GM23248 (cell line): ENCODE data around the gene MBOAT1. TPM values are rescaled to one million over a fixed set of nuclear protein-coding genes. Genes with fewer than 3 reads are reported as not detected.

ENCODE experiments used
- DNase-seq: peaks from one replicate; pipeline ENCODE4 v3.0.0-alpha.2; 2015
- H2AFZ ChIP-seq: fragments of 200-600 bp; sonication (generic); 2 replicates; pipeline ENCODE4 v1.6.1; 2016; ENCODE audit warnings: antibody characterized with exemption
- H3F3A ChIP-seq: fragments of 200-600 bp; sonication (generic); 2 replicates; pipeline ENCODE4 v1.6.1; 2016; ENCODE audit warnings: mild to moderate bottlenecking, antibody characterized with exemption, mixed run types; ENCODE audit not compliant: insufficient read depth
- H3K27ac ChIP-seq: fragments of 200-600 bp; sonication (generic); 2 replicates; pipeline ENCODE4 v1.5.1; 2016; ENCODE audit warnings: mild to moderate bottlenecking
- H3K27me3 ChIP-seq: fragments of 200-600 bp; sonication (generic); replicated peaks from 2 replicates; pipeline ENCODE4 v1.6.1; 2016; ENCODE audit warnings: mild to moderate bottlenecking; ENCODE audit not compliant: insufficient read depth
- H3K36me3 ChIP-seq: fragments of 200-600 bp; sonication (generic); 2 replicates; pipeline ENCODE4 v1.6.1; 2016; ENCODE audit warnings: low read depth, mild to moderate bottlenecking
- H3K4me1 ChIP-seq: fragments of 200-600 bp; sonication (generic); 2 replicates; pipeline ENCODE4 v1.6.1; 2016; ENCODE audit warnings: mild to moderate bottlenecking; ENCODE audit not compliant: insufficient read depth
- H3K4me2 ChIP-seq: fragments of 200-600 bp; sonication (generic); one replicate; pipeline ENCODE4 v1.6.1; 2016; ENCODE audit warnings: mild to moderate bottlenecking; ENCODE audit not compliant: unreplicated experiment
- H3K4me3 ChIP-seq: fragments of 200-600 bp; sonication (generic); 2 replicates; pipeline ENCODE4 v1.5.1; 2016; ENCODE audit warnings: mild to moderate bottlenecking
- H3K79me2 ChIP-seq: fragments of 200-600 bp; sonication (generic); 2 replicates; pipeline ENCODE4 v1.6.1; 2016; ENCODE audit warnings: mild to moderate bottlenecking; ENCODE audit not compliant: insufficient read depth
- H3K9ac ChIP-seq: fragments of 200-600 bp; sonication (generic); 2 replicates; pipeline ENCODE4 v1.6.1; 2016; ENCODE audit warnings: mild to moderate bottlenecking
- H3K9me2 ChIP-seq: fragments of 200-600 bp; sonication (generic); 2 replicates; pipeline ENCODE4 v1.6.1; 2016; ENCODE audit warnings: mixed run types, mild to moderate bottlenecking, moderate library complexity; ENCODE audit not compliant: insufficient read depth
- H3K9me3 ChIP-seq: fragments of 200-600 bp; sonication (generic); one replicate; pipeline ENCODE4 v1.6.1; 2017; ENCODE audit warnings: low read depth
- H4K20me1 ChIP-seq: fragments of 200-600 bp; sonication (generic); 2 replicates; pipeline ENCODE4 v1.6.0; 2016; ENCODE audit not compliant: insufficient read depth
- EZH2 ChIP-seq: fragments of 200-600 bp; sonication (generic); IDR thresholded peaks from 2 replicates; pipeline ENCODE4 v1.6.1; 2018; ENCODE audit warnings: antibody characterized with exemption, mild to moderate bottlenecking; ENCODE audit not compliant: insufficient read depth, poor library complexity, severe bottlenecking
- EZH2phosphoT487 ChIP-seq: fragments of 200-600 bp; sonication (generic); IDR thresholded peaks from 2 replicates; pipeline ENCODE4 v1.6.1; 2018; ENCODE audit warnings: antibody characterized with exemption, moderate library complexity, mild to moderate bottlenecking, low read depth; ENCODE audit not compliant: insufficient read depth
- WGBS, 2 experiments: methylation state at CpG; one replicate each; pipeline ENCODE4 v1.1.6; 2015 to 2017; ENCODE audit warnings: low lambda C conversion rate in 2 of 2, low coverage in 1 of 2; ENCODE audit errors: missing lambda C conversion rate in 2 of 2; 5-methylcytosine and 5-hydroxymethylcytosine counted together
- in situ Hi-C: fragments of 300-500 bp; cut with MboI; formaldehyde crosslinking; loops from 2 replicates; pipeline ENCODE4 v1.15.0; 2020
- polyA plus RNA-seq: library from polyadenylated mRNA; unstranded; fragments of >200 nt; fragmentation: Nextera tagmentation; extraction: Ambion mirVana; gene quantifications from 2 replicates; pipeline ENCODE4 v1.2.1, GENCODE V29; 2016
- total RNA-seq: library from RNA; depleted of rRNA; stranded (reverse); fragments of >200 nt; shearing (Covaris generic); gene quantifications from 2 replicates; pipeline ENCODE4 v1.2.3, GENCODE V29; 2014; rRNA removed

The MBOAT1 gene, protein sequence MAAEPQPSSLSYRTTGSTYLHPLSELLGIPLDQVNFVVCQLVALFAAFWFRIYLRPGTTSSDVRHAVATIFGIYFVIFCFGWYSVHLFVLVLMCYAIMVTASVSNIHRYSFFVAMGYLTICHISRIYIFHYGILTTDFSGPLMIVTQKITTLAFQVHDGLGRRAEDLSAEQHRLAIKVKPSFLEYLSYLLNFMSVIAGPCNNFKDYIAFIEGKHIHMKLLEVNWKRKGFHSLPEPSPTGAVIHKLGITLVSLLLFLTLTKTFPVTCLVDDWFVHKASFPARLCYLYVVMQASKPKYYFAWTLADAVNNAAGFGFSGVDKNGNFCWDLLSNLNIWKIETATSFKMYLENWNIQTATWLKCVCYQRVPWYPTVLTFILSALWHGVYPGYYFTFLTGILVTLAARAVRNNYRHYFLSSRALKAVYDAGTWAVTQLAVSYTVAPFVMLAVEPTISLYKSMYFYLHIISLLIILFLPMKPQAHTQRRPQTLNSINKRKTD
- total RNA-seq = 4.0 and 7.0 TPM in 2 replicates
- polyA plus RNA-seq = 1.7 and 1.8 TPM in 2 replicates

DNA sequence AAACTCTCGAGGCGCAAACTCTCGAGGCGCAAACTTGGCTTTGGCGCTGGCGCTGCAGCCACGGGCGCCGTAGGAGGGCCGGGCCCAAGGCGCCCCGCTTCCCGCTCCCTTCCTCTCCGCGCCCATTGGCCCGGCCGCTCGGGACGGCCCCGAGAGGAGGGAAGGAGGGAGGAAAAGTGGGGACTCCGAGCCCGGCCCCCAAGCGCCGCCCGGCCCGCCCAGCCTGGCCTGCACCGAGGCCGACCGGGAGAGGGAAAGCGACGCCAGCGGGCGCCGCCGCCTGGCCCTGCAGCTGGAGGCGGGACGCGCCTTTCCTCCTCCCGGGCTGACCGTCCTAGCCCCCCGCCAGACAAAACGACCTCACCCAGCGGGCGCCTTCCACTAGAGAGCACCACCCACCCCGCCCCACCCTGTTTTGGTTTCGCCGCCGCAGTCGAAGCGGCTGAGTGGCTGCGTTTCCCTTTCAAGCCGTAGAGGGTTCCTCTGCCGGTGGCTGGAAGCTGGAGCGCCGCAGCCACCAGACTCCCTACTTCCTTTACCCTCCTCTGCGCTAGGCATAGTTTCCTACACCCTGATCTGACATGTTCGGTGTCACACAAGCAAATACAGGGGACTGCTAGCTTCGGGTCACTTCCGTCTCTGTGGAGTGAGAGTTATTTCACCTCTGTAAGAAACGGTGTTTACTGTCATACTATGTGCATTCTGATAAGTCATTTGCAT lies at the start of gene MBOAT1:
TSS of gene MBOAT1 (minus strand) at position 78 of the 720 bp plus-strand sequence. CDS start 235 bp downstream, outside the sequence.
- TF ChIP-seq EZH2 (no peak), EZH2phosphoT487 (no peak)
- Histone ChIP-seq H3K79me2 (0 out of 2 replicates have a peak, but pooled peaks cover 3% of the 10 kb centered on the region), H3K27me3 (no peaks in the 10 kb centered on the region), H3F3A (peaks cover 18% of the 10 kb centered on the region), H2AFZ (peak within 1 kb of the TSS; percentile 91), H3K27ac (peak within 1 kb of the TSS; percentile 68), H3K36me3 (no peaks in the 10 kb centered on the region), H3K4me3 (peak within 1 kb of the TSS; percentile 89), H3K9me2 (no peaks in the 10 kb centered on the region), H4K20me1 (no peaks in the 10 kb centered on the region), H3K4me2 (peak within 1 kb of the TSS; percentile 81), H3K9me3 (no peaks in the 10 kb centered on the region), H3K4me1 (peaks cover 16% of the 10 kb centered on the region; the same call in 1 of the 2 replicates), H3K9ac (peak within 1 kb of the TSS; percentile 80)
- in situ Hi-C loops = no loop called here
- DNase-seq = peak; percentile 97
- WGBS, 2 experiments = 1 to 4% methylated on average over 36 to 55 of the region's 60 CpGs

DNA sequence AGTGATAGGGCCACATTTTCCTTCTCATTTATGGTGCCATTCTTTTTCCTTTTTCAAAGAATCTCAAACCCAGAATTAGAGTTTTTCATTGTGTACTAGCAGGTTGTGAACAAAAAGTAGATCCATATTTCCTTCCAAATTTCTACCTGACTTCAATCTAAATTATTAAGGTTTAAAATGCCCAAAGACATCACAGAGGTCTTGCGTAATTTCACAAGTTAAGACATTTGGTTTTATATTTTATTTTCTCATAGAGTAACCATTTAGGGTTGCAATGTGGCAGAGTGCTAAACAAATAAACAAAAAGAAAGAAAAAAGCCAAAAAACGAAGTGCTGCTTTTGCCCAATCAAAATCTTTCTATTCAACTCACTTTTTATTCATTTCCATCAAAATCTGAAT lies 49.4 kb upstream of the MBOAT1 start:
- no peaks in the 10 kb centered on the region for H3K9me3 ChIP-seq
- H3K4me1 ChIP-seq = no peaks in the 10 kb centered on the region
- TF ChIP-seq EZH2phosphoT487 = no peak
- TF ChIP-seq EZH2 = no peak
- no peaks in the 10 kb centered on the region for H3K9me2 ChIP-seq
- no peaks in the 10 kb centered on the region for H3K79me2 ChIP-seq
- H3K36me3 ChIP-seq = no peaks in the 10 kb centered on the region
- WGBS, 2 experiments = 42 to 57% methylated on average over 2 of the region's 2 CpGs
- no peak overlapping the region for H3K4me3 ChIP-seq
- no peaks in the 10 kb centered on the region for H3K27me3 ChIP-seq
- no peaks in the 10 kb centered on the region for H3F3A ChIP-seq
- no peaks in the 10 kb centered on the region for H4K20me1 ChIP-seq
- in situ Hi-C loops = no loop called here
- H3K27ac ChIP-seq = no peak overlapping the region
- DNase-seq = no peak
- H3K9ac ChIP-seq = no peak overlapping the region
- H2AFZ ChIP-seq = no peak overlapping the region
- no peak overlapping the region for H3K4me2 ChIP-seq

DNA sequence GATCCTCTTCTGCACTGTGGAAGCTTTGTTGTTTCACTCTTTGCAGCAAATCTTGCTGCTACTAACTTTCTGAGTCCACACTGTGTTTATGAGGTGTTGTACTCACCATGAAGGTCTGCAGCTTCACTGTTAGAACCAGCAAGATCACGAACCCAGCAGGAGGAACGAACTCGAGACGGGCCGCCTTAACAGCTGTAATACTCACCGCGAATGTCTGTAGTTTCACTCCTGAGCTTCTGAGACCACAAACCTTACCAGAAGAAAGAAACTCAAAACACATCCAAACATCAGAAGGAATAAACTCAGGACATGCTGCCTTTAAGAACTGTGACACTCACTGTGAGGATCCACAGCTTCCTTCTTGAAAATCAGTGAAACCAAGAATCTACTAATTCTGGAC lies 48.1 kb upstream of the MBOAT1 start:
- WGBS, 2 experiments = 88 to 89% methylated on average over 7 of the region's 7 CpGs
- in situ Hi-C loops = no loop called here
- no peak for TF ChIP-seq EZH2
- no peak for TF ChIP-seq EZH2phosphoT487

DNA sequence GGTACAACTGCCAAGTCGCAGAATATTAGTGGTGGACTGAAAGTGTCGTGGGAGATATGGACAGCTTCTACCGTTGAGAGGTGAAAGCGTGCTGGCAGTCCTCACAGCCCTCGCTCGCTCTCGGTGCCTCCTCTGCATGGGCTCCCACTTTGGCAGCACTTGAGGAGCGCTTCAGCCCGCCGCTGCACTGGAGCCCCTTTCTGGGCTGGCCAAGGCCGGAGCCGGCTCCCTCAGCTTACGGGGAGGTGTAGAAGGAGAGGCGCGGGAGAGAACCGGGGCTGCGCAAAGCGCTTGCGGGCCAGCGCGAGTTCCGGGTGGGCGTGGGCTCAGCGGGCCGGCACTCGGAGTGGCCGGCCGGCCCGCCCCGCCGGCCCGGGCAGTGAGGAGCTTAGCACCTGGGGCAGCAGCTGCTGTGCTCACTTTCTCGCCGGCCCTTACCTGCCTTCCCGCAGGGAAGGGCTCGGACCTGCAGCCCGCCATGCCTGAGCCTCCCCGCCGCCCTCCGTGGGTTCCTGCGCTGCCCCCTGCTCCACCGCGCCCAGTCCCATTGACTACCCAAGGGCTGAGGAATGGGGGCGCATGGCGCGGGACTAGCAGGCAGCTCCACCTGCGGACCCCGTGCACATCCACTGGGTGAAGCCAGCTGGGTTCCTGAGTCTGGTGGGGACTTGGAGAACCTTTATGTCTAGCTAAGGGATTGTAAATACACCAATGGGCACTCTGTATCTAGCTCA lies 47.2 kb upstream of the MBOAT1 start:
- H3K9me2 ChIP-seq = no peaks in the 10 kb centered on the region
- no peaks in the 10 kb centered on the region for H3K9me3 ChIP-seq
- no peak overlapping the region for H3K4me2 ChIP-seq
- H3K79me2 ChIP-seq = no peaks in the 10 kb centered on the region
- no peak overlapping the region for H3K9ac ChIP-seq
- H2AFZ ChIP-seq = no peak overlapping the region
- no peaks in the 10 kb centered on the region for H4K20me1 ChIP-seq
- DNase-seq = no peak
- WGBS, 2 experiments = 91 to 92% methylated on average over 28 to 48 of the region's 48 CpGs
- H3K27ac ChIP-seq = no peak overlapping the region
- no peak overlapping the region for H3K4me3 ChIP-seq
- H3K4me1 ChIP-seq = no peaks in the 10 kb centered on the region
- H3K36me3 ChIP-seq = no peaks in the 10 kb centered on the region
- H3F3A ChIP-seq = no peaks in the 10 kb centered on the region
- no peak for TF ChIP-seq EZH2phosphoT487
- TF ChIP-seq EZH2 = no peak
- in situ Hi-C loops = no loop called here
- no peaks in the 10 kb centered on the region for H3K27me3 ChIP-seq

More for the DNA sequence above, 48.1 kb upstream of the MBOAT1 start:
- H3K4me3 ChIP-seq = no peak overlapping the region
- no peaks in the 10 kb centered on the region for H3K27me3 ChIP-seq
- no peak overlapping the region for H2AFZ ChIP-seq
- H3K79me2 ChIP-seq = no peaks in the 10 kb centered on the region
- H3K27ac ChIP-seq = no peak overlapping the region
- H3K9ac ChIP-seq = no peak overlapping the region
- H3K9me3 ChIP-seq = no peaks in the 10 kb centered on the region
- no peaks in the 10 kb centered on the region for H4K20me1 ChIP-seq
- H3K4me2 ChIP-seq = no peak overlapping the region
- H3K36me3 ChIP-seq = no peaks in the 10 kb centered on the region
- no peaks in the 10 kb centered on the region for H3K4me1 ChIP-seq
- no peaks in the 10 kb centered on the region for H3K9me2 ChIP-seq
- H3F3A ChIP-seq = no peaks in the 10 kb centered on the region
- DNase-seq = no peak
